Right lobe of liver (tissue), 4 donors: Measurements from ENCODE around the gene ST8SIA4.

Source experiments
- POLR2A ChIP-seq: fragments of 450-650 bp; IDR thresholded peaks from one replicate; pipeline ENCODE4 v1.6.1; 2017; ENCODE audit warnings: antibody characterized with exemption, mild to moderate bottlenecking
- TF ChIP-seq, protein P1 (sequence below), 4 donors: fragments of 200-600 bp in 3 of 4; fragments of 450-650 bp in 1 of 4; IDR thresholded peaks; one replicate each; pipeline versions ENCODE4 v1.5.1 to v1.8.0; 2016 to 2022; ENCODE audit warnings: antibody characterized with exemption in 4 of 4, mild to moderate bottlenecking in 2 of 4
- donor health status: DM: no; HTN: no; CAD: no.
- donor health status: DM: no; HTN: no; CAD: no.
- donor health status: DM: no; HTN: yes; CAD: no.

DNA sequence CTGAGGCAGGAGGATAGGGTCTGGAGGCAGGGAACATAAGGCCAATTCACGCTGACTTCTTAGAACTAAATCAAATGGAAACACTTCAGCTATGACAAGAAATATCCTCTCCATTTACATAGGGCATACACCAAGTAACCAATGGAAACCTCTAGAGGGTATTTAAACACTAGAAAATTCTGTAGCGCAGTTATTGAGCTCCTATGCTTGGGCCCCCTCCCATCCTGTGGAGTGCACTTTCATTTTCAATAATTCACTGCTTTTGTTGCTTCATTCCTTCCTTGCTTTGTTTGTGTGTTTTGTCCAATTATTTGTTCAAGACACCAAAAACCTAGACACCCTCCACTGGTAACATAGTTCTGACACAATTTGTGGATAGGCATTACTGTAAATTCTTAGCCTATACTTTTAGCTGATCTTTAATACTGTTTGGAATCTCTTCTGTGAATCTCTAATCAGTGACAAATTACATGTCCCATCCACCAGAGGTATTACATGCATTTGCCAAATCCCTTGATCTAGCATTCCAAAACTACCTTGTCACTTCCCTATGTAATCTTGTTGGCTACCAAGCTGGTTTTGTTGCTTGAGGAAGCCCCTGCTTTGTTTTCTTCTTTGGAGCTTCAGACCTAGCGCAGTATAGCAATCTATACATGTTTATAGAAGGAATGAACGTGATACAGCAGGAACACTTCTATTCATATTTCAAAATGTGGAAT is 61.6 kb downstream of the ST8SIA4 start:
- TF ChIP-seq POLR2A: no peak
- TF ChIP-seq, protein P1, sequence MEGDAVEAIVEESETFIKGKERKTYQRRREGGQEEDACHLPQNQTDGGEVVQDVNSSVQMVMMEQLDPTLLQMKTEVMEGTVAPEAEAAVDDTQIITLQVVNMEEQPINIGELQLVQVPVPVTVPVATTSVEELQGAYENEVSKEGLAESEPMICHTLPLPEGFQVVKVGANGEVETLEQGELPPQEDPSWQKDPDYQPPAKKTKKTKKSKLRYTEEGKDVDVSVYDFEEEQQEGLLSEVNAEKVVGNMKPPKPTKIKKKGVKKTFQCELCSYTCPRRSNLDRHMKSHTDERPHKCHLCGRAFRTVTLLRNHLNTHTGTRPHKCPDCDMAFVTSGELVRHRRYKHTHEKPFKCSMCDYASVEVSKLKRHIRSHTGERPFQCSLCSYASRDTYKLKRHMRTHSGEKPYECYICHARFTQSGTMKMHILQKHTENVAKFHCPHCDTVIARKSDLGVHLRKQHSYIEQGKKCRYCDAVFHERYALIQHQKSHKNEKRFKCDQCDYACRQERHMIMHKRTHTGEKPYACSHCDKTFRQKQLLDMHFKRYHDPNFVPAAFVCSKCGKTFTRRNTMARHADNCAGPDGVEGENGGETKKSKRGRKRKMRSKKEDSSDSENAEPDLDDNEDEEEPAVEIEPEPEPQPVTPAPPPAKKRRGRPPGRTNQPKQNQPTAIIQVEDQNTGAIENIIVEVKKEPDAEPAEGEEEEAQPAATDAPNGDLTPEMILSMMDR (IDR thresholded peaks at IDR 0.05): no peak
